Measurements from ENCODE around the gene CD36. TPM values are rescaled to one million over a fixed set of nuclear protein-coding genes. Genes with fewer than 3 reads are reported as not detected.

CD36 gene
- total RNA-seq, 1 experiment from 2014 or later, result 1.4 TPM

- TF ChIP-seq ZNF263 (CRISPR knock-in tag; IDR thresholded peaks at IDR 0.05; ENCODE audit: low read depth) (no peak), FOXP1 (CRISPR knock-in tag; IDR thresholded peaks at IDR 0.05; ENCODE audit: borderline replicate concordance) (no peak)
Observed at GRCh38 chr7:80613519-80613918, 24.9 kb upstream of the CD36 start (continued).

- Mint-ChIP-seq H3K36me3 (peaks cover 3% of the 10 kb centered on the region; the same call in 1 of the 2 replicates), H3K9me3 (peaks cover 9% of the 10 kb centered on the region), H3K4me3 (no peak overlapping the region), H3K27me3 (ENCODE audit: low read depth) (no peaks in the 10 kb centered on the region), H3K27ac (no peak overlapping the region), H3K4me1 (peaks cover 16% of the 10 kb centered on the region)
- ChIA-PET POLR2A (no interaction called here), CTCF (no interaction called here)
- ATAC-seq, result peak; percentile 41
- DNase-seq (ENCODE audit: low spot score), result no peak
- no peak for TF ChIP-seq E2F1 (CRISPR knock-in tag; IDR thresholded peaks at IDR 0.05)
- no peak for TF ChIP-seq JAZF1 (CRISPR knock-in tag; IDR thresholded peaks at IDR 0.05)
- no peak for TF ChIP-seq SOX15 (CRISPR knock-in tag; IDR thresholded peaks at IDR 0.05)
- TF ChIP-seq AFF4 (CRISPR knock-in tag; IDR thresholded peaks at IDR 0.05; ENCODE audit: borderline replicate concordance), result no peak
- TF ChIP-seq ZMAT4 (CRISPR knock-in tag; IDR thresholded peaks at IDR 0.05), result no peak
- no peak for TF ChIP-seq PRDM15 (CRISPR knock-in tag; IDR thresholded peaks at IDR 0.05)
- TF ChIP-seq AR (CRISPR knock-in tag; IDR thresholded peaks at IDR 0.05), result no peak
- no peak for TF ChIP-seq MYBL2 (CRISPR knock-in tag; IDR thresholded peaks at IDR 0.05)
- no peak for TF ChIP-seq SMAD4 (CRISPR knock-in tag; IDR thresholded peaks at IDR 0.05)
- TF ChIP-seq ZNF263 (CRISPR knock-in tag; IDR thresholded peaks at IDR 0.05; ENCODE audit: low read depth), result no peak
- no peak for TF ChIP-seq ZNF232 (CRISPR knock-in tag; IDR thresholded peaks at IDR 0.05)
- TF ChIP-seq EMX1 (CRISPR knock-in tag; IDR thresholded peaks at IDR 0.05), result no peak
- no peak for TF ChIP-seq HMGA2 (CRISPR knock-in tag; IDR thresholded peaks at IDR 0.05)
- TF ChIP-seq ZNF532 (CRISPR knock-in tag; IDR thresholded peaks at IDR 0.05; ENCODE audit: borderline replicate concordance), result no peak
- no peak for TF ChIP-seq ESRRA (CRISPR knock-in tag; IDR thresholded peaks at IDR 0.05; ENCODE audit: borderline replicate concordance)
- TF ChIP-seq ZNF425 (CRISPR knock-in tag; conservative IDR thresholded peaks at IDR 0.05), result no peak
- TF ChIP-seq ZNF138 (CRISPR knock-in tag; conservative IDR thresholded peaks at IDR 0.05), result no peak
Observed at GRCh38 chr7:80614851-80615271, 23.6 kb upstream of the CD36 start.

Measured in WTC11 (cell line).